ENCODE results near the gene EIF4B.

The EIF4B gene

DNA sequence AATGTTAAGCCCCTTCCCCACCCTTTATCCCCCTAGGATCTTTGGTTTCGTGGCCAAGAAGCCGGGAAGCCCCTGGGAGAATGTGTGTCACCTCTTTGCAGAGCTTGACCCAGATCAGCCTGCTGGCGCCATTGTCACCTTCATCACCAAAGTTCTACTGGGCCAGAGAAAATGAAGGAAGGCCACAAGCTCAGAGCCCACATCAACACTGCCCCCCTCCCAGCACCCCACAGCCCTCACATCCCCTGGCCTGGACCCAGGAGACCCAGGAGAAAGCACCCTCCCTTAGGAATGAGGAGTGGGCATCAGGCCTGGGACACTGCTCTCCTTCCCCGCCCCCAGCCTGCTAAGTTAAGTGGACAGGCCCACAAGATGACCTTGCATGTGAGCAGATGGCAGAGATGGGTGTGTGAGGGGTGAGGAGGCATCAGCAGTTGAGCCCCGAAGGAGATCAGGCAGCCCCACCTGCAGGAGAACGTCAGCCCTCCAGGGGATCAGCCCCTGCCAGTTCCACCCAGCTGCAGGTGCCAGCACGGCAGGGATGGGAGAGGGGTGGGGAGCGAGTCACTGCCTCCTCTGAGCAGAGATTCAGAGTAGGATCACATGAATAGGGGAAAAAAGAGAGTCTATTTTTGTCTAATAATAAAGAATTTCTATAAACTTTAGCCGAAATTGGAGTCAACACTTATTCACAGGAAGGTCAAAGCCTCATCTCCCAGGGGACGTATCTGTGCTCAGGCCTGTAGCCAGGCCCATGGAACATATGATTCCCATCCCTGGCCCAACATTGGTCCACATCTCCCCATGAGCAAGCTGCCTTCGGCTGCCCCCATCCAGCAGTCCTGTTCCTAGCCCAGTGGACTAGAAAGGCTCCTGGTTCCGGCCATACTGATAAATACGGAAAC lies 57.7 kb downstream of the EIF4B start:
- no peaks in the 10 kb centered on the region for H3K79me2 ChIP-seq (ENCODE audit: insufficient read depth, low read length)
- H3K27me3 ChIP-seq (ENCODE audit: insufficient read depth, low read length, poor library complexity, severe bottlenecking) = no peaks in the 10 kb centered on the region
- no peaks in the 10 kb centered on the region for H4K20me1 ChIP-seq (ENCODE audit: insufficient read depth, low read length, poor library complexity, severe bottlenecking)
- TF ChIP-seq, protein P1, sequence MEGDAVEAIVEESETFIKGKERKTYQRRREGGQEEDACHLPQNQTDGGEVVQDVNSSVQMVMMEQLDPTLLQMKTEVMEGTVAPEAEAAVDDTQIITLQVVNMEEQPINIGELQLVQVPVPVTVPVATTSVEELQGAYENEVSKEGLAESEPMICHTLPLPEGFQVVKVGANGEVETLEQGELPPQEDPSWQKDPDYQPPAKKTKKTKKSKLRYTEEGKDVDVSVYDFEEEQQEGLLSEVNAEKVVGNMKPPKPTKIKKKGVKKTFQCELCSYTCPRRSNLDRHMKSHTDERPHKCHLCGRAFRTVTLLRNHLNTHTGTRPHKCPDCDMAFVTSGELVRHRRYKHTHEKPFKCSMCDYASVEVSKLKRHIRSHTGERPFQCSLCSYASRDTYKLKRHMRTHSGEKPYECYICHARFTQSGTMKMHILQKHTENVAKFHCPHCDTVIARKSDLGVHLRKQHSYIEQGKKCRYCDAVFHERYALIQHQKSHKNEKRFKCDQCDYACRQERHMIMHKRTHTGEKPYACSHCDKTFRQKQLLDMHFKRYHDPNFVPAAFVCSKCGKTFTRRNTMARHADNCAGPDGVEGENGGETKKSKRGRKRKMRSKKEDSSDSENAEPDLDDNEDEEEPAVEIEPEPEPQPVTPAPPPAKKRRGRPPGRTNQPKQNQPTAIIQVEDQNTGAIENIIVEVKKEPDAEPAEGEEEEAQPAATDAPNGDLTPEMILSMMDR (conservative IDR thresholded peaks at IDR 0.05; ENCODE audit: low read length) = no peak
- TF ChIP-seq EZH2phosphoT487 (IDR thresholded peaks at IDR 0.05; ENCODE audit: borderline replicate concordance) = no peak
- no peaks in the 10 kb centered on the region for H3K9me3 ChIP-seq (ENCODE audit: insufficient read depth, low read depth, low read length)
- no peak overlapping the region for H2AFZ ChIP-seq (ENCODE audit: low read length)
- H3K4me3 ChIP-seq (ENCODE audit: low read length, poor library complexity, severe bottlenecking) = no peak overlapping the region
- no peaks in the 10 kb centered on the region for H3K4me1 ChIP-seq (ENCODE audit: insufficient read depth, low read length, poor library complexity, severe bottlenecking)
- H3K9ac ChIP-seq (ENCODE audit: low read depth, low read length, poor library complexity, severe bottlenecking) = no peak overlapping the region
- peaks cover 7% of the 10 kb centered on the region; the same call in 1 of the 2 replicates for H3K36me3 ChIP-seq (ENCODE audit: insufficient read depth, low read length)
- H3K4me2 ChIP-seq (ENCODE audit: low read depth, low read length, poor library complexity, severe bottlenecking) = no peak overlapping the region
- H3F3A ChIP-seq (ENCODE audit: low read depth) = no peaks in the 10 kb centered on the region
- no peaks in the 10 kb centered on the region for H3K9me2 ChIP-seq (replicated peaks; ENCODE audit: low read depth, low read length)

DNA sequence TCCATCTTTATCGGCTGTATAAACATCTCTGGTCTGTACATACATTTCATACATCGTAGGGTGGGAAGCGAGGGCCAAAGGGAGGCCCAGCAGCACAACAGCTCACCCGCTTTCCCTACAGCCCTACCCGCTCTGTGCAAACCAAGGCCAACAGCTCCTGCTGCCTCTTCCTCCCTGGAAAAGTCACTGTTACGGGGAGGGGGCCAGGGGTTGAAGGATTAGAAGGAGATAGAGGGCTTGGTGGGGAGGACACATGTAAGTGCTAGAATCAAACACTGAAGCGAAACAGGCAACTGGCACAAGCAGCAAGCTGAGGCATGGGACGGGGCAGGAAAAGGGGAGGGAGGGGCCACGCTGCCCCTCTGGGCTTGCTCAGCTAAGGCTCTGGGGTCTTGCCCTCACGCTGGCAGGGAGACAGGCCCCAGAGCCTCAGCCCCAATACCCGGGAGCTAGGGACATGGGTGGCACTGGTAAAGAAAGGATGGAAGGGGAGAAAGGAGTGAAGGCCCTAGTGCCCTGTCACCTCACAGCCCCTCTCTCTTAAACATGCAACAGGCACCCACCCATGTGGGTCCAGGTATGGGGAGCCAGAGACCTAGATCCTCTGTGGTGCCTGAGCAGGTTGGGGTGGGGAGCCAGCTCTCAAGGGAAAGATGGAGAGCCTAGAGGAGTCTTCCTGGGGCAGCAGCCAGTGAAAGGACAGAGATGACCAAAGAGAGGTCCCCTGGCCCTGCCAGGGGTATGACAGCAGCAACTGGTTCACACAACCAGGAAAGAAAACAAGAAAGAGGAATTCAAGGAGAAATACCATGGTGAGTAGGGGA lies 58.6 kb downstream of the EIF4B start:
- Histone ChIP-seq H3K79me2 (ENCODE audit: insufficient read depth, low read length) (no peaks in the 10 kb centered on the region), H3K36me3 (ENCODE audit: insufficient read depth, low read length) (peaks cover 7% of the 10 kb centered on the region; the same call in 1 of the 2 replicates), H2AFZ (ENCODE audit: low read length) (no peak overlapping the region), H3K4me1 (ENCODE audit: insufficient read depth, low read length, poor library complexity, severe bottlenecking) (no peaks in the 10 kb centered on the region), H3K9me2 (replicated peaks; ENCODE audit: low read depth, low read length) (no peaks in the 10 kb centered on the region), H3K9me3 (ENCODE audit: insufficient read depth, low read depth, low read length) (no peaks in the 10 kb centered on the region), H4K20me1 (ENCODE audit: insufficient read depth, low read length, poor library complexity, severe bottlenecking) (no peaks in the 10 kb centered on the region), H3K27me3 (ENCODE audit: insufficient read depth, low read length, poor library complexity, severe bottlenecking) (no peaks in the 10 kb centered on the region), H3F3A (ENCODE audit: low read depth) (no peaks in the 10 kb centered on the region), H3K9ac (ENCODE audit: low read depth, low read length, poor library complexity, severe bottlenecking) (no peak overlapping the region), H3K4me2 (ENCODE audit: low read depth, low read length, poor library complexity, severe bottlenecking) (no peak overlapping the region), H3K4me3 (ENCODE audit: low read length, poor library complexity, severe bottlenecking) (no peak overlapping the region)
- TF ChIP-seq, protein P1 (conservative IDR thresholded peaks at IDR 0.05; ENCODE audit: low read length) = no peak

DNA sequence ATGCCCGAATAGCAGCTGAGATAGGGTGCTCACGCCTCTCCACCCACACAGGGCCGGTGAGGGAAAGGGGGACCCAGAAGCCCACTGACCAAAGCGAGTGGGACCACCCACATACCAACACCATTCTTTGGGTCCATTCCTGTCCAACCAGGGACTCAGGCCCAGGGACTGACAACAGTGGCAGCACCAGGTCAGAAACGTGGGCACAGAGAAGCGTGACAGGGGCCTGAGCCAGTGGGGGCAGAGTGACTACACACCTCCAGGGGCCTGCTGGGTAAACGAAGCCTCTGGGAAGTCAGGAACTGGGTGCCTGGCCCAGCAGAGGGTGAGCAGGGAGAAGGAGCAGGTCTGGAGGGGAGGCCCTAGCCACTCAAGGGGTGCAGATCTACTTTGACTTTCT lies 59.2 kb downstream of the EIF4B start:
- Histone ChIP-seq H3K36me3 (ENCODE audit: insufficient read depth, low read length) (peaks cover 7% of the 10 kb centered on the region; the same call in 1 of the 2 replicates), H3K9ac (ENCODE audit: low read depth, low read length, poor library complexity, severe bottlenecking) (no peak overlapping the region)

More for the DNA sequence above, 59.2 kb downstream of the EIF4B start:
- no peaks in the 10 kb centered on the region for H3K9me2 ChIP-seq (replicated peaks; ENCODE audit: low read depth, low read length)
- no peak overlapping the region for H2AFZ ChIP-seq (ENCODE audit: low read length)
- TF ChIP-seq, protein P1 (conservative IDR thresholded peaks at IDR 0.05; ENCODE audit: low read length) = no peak
- TF ChIP-seq EZH2phosphoT487 (IDR thresholded peaks at IDR 0.05; ENCODE audit: borderline replicate concordance) = no peak
- no peak overlapping the region for H3K4me2 ChIP-seq (ENCODE audit: low read depth, low read length, poor library complexity, severe bottlenecking)
- no peaks in the 10 kb centered on the region for H4K20me1 ChIP-seq (ENCODE audit: insufficient read depth, low read length, poor library complexity, severe bottlenecking)
- no peaks in the 10 kb centered on the region for H3K4me1 ChIP-seq (ENCODE audit: insufficient read depth, low read length, poor library complexity, severe bottlenecking)
- no peaks in the 10 kb centered on the region for H3K9me3 ChIP-seq (ENCODE audit: insufficient read depth, low read depth, low read length)
- H3K79me2 ChIP-seq (ENCODE audit: insufficient read depth, low read length) = no peaks in the 10 kb centered on the region
- H3K27me3 ChIP-seq (ENCODE audit: insufficient read depth, low read length, poor library complexity, severe bottlenecking) = no peaks in the 10 kb centered on the region
- H3K4me3 ChIP-seq (ENCODE audit: low read length, poor library complexity, severe bottlenecking) = no peak overlapping the region
- no peaks in the 10 kb centered on the region for H3F3A ChIP-seq (ENCODE audit: low read depth)
